Measurements from ENCODE around the gene PODXL2.
A peak's percentile ranks its signal among the peaks of the same experiment; 100 is the strongest.
"Not testable (repeated sequence)": the region's sequence is repeated elsewhere in the genome, so short reads cannot be mapped to it uniquely, and the experiment has no call there.

The PODXL2 gene

DNA sequence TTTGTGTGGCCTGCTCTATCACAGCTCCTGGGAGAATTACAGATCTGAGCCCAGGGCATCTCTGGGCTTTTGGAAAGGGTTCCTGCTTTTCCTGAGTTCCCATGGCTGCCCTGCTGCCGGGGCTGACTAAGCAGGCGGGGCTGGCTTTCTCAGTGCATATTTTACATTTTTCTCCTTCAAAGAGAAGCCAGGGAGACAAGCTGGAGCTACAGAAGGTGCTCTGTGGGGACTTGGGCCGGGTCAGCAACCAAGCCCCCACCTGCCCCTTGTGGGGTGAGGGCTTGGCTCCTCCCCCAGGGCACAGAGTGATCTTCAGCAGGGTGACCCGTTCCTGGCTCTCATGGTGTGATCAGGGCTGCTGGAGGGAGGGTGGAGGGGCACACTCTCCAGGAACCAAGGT lies 61.1 kb downstream of the PODXL2 start:
- DNase-seq (ENCODE audit: low spot score): no peak

DNA sequence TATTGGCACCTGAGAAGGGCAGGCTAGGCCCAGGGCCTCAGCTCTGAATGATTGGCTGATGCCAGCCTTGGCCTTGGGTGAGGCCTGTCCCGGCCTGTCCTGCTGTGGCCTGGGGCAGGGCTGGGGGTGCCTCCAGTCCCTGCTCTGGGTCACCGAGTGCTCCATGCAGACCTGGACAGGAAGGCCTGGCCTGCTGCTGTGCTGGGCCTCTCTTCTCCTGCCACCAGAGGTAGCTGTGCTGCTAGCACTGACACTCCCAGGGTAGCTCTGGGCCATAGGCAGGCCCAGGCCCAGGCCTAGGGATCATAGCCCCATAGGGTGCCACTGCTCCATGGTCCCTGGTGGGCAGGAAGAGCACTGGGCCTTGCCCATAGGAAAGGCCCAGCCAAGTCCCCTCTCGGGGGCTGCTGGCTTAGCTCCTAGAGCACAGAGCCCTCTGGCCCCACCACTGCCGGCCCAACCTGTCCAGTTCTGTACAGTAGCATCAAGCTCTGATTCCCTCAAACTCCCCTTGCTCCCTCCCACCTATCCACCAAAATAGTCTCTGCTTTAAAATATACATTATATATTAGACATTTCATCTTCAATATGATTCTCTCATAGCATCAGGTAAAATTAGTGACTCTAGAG lies 62.0 kb downstream of the PODXL2 start:
- DNase-seq (ENCODE audit: low spot score): no peak

DNA sequence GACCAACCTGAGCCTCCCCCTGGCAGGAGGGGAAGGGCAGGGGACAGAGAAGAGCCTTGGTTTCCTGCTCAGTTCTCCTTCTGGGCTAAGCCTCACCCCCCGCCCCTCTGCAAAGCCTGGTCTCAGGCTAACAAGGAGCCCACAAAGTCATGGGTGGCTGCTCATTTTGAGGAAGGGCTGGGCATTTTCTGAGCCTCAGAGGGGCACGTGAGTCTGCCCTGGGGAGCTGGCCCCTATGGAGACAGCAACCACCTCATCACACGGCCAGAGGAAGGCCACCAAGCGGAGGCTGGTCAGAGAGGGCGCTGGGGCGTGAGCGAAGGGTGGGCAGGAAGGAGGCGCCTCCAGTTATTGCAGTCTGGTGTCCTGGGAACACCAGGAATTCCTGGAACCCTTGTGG lies 62.5 kb downstream of the PODXL2 start:
- no peak for DNase-seq (ENCODE audit: low spot score)

DNA sequence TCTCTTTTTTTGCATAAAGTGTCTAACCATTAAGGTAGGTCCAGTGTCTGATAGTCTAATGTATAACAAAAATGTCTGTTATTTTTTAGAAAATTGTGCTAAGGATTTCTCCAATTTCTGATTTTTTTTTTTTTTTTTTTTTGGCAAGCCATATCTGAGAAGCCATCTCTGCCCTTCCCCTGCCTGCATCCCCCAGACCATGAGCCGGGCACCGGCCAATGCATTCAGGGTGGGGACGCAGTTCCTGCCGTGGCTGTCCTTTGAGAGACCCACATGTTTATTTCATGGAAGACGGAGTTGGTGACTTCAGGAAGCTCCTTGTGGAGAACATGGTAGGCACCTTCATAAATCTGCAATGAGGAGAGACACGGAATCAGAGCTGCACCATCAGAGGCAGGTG lies 63.0 kb downstream of the PODXL2 start:
- DNase-seq (ENCODE audit: low spot score): no peak

DNA sequence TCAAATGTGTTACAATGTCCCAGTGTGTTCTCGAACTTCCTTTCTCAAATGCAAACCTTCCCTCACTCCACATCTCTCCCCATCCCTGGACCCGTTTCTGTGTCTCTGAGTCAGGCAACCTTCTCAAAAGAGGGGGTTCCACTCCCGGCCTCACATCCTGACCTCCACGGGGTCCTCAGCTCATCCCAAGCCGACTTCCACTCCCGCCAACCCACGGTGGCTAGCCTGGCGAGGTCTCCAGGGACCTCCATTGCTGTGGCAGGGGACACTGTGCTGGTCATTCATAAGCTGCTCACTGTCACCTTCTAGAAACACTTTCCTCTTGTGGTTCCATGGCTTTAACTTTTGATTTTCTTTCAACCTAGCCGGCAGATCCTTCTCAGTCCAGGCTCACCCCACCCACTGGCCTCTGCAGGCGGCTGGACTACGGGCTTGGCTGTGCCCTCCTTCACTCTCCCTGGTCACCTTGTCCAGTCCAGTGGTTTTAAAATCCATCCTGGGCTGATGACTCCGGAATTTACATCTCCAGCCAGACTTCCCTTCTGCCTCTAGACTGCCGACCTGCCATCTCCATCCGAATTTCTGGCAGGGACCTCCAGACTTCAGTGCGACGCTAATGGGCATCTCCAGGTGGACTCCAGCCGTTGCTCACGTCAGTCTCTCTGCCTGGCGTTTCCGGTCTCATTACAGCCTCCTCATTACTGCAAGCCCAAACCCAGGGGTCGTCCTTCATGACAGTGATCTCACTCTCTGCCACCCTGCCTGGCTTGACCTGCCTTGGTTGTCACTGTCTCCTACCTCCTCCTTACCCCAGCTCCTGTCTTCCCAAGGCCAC lies 63.7 kb downstream of the PODXL2 start:
- DNase-seq (ENCODE audit: low spot score): no peak

DNA sequence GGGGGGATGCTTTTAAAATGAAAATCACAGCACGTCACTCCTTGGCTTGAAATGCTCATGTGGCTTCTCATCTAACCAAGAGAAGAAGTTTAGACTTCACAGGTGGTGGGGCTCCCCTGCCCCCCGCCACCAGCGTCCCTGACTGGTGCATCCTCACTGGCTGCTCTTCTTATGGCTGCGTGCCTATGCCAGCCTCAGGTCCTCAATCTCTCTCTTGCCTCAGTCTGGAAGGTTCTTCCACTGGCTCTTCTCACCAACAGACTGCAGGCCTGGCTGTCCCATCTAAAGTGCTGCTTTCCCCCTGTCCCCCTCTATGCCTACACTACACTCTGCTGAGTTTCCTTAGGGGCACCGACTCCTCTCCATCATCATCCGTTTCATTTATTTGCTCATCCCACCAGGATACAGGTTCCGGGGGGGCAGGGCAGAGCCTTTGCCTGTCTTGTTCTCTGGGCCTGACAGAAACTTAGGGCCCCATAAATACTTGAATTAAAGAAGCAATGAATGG lies 64.4 kb downstream of the PODXL2 start:
- DNase-seq (ENCODE audit: low spot score): no peak

DNA sequence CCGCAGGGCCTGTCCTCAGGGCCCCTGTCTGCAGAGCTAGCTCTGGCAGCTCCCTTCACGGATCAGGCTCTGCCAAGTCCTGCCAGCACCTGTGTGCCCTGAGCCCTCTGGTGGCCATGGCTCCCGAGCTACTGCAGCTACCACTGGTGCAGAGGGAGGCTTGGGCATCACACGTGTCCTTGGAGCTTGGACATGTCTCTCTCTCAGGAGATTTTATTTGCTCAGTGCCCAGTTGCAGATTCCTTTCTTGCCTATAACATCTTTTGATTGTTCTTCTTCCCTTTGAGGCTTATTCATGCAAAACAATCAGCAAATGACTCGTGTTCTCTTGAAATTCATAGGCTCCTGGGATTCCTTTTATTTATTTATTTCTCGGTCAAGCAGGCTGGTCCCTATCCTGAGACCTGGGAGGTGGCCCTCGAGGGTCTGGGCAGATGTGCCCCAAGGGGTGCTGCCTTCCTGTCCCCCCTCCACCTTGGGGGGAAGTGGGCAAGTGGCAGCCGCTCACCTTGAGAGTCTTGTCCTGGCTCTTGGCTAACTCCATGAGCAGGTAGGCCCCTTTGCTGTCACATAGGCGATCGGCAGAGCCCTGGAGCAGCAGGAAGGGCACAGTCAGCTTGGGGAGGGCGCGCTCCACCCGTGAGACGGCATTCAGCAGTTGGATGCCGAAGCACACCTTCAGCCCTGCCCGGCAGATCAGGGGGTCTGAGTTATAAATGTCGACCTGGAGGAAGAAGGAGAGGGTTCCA lies 65.7 kb downstream of the PODXL2 start:
- DNase-seq (ENCODE audit: low spot score): no peak

DNA sequence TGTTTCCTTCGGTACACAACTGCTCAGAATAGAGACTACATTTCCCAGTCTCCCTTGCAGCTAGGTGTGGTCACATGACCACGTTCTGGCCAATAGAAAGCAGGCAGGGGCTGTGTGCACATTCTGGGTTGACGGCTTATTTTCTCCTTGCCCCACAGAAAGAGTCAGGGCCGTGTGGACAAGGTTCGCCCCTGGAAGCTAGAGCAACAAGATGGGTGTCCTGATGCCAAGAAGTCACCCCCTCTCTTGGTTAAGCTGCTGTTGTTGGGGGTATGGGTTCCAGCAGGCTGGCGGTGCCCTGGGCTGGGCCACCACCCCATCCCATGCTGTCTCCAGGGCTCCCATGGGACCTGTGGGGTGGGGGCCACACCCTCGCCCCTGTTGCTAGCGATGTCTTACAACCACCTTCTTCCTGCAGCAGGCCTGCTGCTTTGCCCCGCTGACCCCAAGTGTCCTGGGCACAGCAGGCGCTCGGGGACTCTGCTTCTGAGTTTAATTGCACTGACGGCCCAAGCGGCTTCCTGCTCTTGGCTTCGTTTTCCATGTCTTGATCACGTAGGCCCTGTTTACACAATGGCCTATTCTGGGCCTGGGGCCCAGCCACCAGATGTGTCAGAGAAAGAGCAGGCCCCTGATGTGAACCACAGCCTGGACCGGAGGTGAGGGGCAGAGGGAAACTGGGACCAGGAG lies 68.7 kb downstream of the PODXL2 start:
- peak; percentile 92 for DNase-seq (ENCODE audit: low spot score)

DNA sequence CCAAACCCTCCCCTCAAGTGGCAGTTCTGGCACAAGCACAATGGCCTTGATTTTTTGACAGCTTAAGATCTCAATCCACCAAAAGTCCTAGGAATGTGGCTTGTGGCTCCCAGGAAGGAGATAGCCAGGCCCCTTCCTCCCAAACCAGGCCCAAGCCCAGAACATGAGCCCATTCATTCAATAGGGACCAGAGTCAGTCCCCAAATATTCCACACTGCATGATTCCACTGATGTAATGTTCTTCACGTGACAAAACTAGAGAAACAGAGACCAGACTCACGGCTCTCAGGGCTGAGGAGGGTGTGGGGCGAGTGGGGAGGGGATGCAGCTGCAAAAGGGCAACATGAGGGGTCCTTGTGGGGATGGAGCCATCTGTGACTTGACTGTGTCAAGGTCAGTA lies 69.3 kb downstream of the PODXL2 start:
- DNase-seq (ENCODE audit: low spot score): no peak

DNA sequence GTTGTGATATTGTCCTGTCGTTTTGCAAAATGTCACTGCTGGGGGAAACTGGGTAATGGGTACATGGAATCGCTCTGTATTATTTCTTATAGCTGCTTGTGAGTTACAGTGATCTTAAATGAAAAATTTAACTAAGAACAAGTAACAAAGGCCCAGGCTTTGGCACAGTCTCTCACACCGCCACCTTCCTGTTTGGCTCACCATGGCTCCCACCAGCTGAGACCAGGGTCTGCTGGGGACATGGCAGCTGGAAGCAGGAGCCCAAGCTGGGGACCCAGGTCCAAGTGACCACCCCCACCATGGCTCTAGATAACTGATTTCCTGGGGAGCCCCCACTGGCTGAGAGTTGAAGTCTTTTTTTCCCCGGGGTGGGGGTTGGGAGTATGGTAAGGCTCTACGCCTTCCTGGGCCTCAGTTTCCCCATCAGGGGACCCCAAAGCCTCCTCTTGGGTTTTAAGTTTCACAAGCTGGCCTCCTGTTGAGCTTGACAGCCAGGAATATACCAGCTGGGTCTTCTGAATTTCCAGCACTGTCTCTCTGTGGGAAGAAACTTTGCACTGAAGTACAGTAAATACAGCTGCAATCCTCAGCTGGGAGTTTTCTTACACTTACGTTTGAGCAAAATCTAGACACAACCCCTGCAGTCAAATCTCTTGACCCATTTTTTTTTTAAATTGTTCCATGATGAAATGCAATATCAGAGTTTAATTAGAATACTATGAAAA lies 69.9 kb downstream of the PODXL2 start:
- DNase-seq (ENCODE audit: low spot score): no peak

DNA sequence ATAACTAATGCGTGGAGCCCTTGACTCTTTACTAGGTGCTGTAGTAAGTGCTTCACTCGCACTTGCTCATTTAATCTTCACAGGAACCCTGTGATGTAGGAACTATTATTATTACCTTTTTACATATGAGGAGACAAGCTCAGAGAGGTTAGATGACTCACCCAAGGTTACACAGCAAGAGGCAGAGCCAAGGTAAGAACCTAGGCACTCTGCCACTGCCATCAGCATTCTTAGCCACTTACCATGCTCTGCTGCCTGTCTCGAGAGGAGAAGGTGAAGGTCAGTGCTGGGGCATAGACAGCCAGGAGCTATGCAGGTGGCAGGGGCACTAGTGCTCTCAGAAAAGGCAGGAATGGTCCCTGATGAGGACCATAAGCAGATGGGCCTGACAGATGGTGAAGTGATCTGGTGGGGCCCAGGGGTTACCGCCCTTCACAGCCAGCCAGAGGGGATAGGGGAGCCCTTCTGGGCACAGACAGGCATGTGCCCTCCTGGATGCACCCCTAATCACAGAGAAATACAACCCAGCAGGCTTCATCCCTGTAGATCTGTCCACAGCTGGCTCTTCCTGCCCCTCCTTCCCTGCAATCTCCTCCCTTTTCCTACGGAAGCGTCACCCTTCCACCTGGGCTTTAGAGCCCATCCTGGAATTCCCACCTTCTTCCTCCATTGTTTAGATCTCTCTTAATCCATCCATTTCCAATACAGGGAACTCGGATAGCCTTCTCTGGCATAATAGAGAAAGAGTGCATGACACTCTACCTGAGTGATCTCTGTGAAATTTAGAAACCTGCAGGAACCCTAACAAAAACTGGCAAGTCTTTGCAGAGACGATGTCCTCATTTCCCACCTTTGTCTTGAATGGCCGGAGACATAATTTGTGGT lies 70.7 kb downstream of the PODXL2 start:
- no peak for DNase-seq (ENCODE audit: low spot score)

DNA sequence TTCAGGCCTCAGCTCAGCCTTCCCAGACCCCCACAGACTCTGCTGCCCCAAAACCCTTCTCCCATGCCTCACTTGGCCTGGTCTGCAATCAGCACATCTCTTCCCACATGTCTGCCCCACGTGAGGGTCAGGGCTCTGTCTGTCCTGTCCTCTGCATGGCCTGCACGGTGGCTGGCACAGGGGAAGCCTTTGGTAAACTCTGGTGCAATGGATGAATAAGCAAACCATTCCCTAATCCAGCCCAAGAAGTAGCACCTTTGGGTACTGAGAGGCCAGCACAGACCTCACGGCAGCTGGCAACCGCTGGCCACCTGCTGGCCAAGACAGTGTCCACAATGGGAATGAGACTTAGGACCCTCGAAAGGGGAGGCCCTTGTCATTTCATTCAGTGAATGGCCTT lies 71.4 kb downstream of the PODXL2 start:
- DNase-seq (ENCODE audit: low spot score): no peak

DNA sequence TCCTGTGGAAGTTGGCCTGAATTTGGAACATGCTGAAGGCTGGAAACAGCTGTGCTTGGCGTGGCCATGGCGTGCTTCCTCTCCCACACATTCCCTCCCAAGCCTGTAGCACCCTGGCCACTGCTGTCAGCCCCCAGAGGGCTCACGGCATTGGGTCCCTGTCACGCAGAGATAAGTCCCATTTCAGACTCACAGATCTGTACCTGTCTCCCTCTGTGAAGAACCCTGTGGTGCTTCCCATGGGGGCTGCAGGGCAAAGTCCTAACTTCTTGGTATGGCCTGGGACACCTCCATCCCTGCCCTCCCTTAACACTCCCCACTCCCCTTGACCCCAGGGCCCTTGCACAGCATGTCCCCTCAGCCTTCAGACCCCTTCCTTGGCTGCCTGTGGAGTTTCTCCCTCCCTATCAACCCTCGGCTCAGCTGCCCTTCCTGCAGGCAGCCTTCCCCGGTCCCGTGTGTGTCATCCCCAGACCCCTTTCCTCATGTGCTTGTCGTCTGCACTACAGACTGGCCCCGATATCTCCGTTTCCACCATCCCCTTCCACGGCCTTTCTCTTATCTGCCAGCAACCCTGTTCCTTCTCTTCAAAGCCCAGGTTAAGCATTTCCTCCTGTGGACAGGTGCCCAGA lies 72.4 kb downstream of the PODXL2 start:
- no peak for DNase-seq (ENCODE audit: low spot score)

DNA sequence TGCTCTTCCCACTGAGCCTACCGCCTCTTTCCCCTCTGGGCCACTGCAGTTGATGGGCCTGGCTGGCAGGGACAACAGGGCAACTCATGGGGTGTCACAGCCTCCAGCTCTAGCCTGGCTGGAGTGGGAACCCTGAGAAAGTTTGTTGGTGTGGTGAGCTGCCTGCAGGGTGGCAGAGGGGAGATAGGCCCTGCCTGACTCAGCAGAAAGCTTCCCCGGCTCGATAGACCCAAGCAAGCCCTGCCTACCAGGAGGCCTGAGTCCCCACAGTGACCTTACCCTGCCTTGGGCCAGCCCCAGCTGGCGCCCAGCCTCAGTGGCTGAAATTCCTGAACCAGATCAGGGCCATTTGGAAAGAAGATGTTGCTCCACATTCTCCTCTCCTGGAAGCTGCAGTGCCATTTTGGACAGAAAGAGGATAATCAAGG lies 73.2 kb downstream of the PODXL2 start:
- no peak for DNase-seq (ENCODE audit: low spot score)

DNA sequence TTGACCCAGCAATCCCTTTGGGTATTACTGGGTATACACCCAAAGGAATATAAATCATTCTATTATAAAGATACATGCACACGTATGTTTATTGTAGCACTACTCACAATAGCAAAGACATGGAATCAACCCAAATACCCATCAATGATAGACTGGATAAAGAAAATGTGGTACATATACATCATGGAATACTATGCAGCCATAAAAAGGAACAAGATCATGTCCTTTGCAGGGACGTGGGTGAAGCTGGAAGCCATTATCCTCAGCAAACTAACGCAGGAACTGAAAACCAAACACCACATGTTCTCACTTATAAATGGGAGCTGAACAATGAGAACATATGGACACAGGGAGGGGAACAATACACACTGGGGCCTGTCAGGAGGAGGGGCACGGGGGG lies 75.9 kb downstream of the PODXL2 start:
- DNase-seq (ENCODE audit: low spot score): not testable (repeated sequence)

DNA sequence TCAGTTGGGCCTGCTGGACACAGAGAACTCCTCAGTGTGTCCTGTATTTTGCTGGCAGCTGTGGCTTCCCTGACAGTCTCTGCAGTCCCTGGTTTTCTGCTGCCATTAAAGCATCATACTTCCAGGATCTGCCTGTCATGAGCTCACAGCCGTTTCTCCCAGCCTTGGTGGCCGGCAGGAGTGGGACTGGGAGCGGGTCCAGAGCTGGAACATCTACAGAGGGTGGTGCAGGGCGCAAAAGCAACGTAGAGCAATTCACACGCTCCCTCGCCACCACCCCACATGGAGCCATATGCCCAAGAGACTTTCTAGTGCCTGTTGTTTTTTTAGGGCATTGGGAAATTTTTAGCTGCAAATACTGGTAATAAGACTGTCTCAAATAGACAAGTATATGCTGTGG lies 77.3 kb downstream of the PODXL2 start:
- DNase-seq (ENCODE audit: low spot score): no peak

DNA sequence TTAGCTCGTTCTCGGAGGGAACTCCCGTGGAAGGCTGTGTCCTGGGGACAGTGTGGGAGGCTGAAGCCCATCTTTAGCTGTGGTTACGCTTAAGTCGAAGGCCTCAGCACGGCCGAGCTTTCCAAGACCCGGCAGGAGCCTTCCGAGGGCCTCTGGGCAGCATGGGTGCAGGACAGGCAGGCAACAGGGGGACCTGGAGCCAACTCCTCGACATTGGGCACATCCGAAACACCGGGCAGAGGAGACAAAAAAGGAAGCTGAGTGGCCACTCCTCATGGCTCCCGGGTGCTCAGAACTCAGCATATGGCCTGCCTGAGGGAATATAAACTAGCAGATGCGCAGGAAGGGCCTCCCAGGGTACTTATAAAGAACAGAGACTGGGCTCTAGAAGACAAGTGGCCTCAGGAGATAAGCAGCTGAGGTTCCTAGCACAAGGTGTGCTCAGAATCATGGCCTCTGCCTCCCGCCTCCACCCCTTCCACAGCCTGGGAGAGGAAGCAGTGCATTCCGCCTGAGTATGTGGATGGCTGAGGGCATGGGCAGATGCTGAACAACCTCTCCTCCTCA lies 77.9 kb downstream of the PODXL2 start:
- no peak for DNase-seq (ENCODE audit: low spot score)

DNA sequence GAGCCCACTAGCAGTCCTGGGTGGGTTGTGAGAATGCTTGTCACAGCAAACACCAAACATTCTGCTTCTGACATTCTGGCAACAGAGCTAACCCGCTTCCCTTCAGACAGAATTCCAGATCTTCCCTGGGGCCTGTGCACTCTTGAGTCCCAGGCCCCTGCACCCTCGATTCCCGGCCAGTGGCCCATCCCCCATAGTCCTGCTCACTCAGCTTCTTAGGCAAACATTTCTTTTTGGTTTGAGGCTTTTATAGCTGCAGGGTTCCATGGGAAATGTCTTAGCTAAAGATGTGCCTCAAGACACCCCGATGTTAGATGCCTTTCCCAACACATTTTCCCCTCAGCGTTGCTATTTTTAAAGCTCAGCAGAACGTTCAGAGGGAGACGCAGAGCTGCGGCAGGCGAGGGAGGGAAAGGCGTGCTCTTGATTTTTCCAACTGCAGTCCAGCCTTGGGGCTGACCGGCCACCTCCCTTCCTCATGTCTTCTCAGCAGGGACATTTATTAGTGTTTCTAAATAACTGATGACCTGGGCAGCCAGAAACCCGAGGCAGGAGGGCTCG lies 78.9 kb downstream of the PODXL2 start:
- no peak for DNase-seq (ENCODE audit: low spot score)

DNA sequence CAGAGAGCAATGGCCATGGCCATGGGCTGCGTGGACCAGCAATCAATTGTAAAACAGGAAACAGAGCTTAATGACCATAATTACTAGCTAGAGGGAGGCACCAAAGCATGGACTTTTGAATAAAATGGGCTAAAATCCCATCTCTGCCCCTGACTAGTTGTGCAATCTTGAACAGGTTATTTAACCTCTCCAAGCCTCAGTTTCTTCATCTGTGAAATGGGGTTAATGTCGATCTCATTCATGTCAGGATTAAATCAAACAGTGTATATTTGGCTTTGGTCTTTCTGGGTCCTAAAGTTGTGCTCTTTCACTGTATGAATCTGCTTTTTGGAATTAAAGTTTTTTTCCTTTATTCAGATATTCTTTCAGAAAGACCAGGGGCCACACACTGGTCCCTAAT lies 79.9 kb downstream of the PODXL2 start:
- DNase-seq (ENCODE audit: low spot score): no peak

All from Ammon's horn (tissue), 1 donor.